Body of pancreas (tissue), 4 donors: Measurements from ENCODE around the gene COL18A1.

Experiments used
- POLR2A ChIP-seq, 3 donors: fragments of 450-650 bp; IDR thresholded peaks; one replicate each; pipeline ENCODE4 v1.6.1; 2016; ENCODE audit warnings: antibody characterized with exemption in 3 of 3, mild to moderate bottlenecking in 2 of 3
- TF ChIP-seq, protein P1 (sequence below), 7 experiments: fragments of 450-650 bp in 4 of 7; fragments of 200-600 bp in 3 of 7; sonication (generic) in 3 of 7; IDR thresholded peaks; one replicate each; pipeline ENCODE4 v1.5.1; 2016 to 2019; ENCODE audit warnings: antibody characterized with exemption in 7 of 7

DNA sequence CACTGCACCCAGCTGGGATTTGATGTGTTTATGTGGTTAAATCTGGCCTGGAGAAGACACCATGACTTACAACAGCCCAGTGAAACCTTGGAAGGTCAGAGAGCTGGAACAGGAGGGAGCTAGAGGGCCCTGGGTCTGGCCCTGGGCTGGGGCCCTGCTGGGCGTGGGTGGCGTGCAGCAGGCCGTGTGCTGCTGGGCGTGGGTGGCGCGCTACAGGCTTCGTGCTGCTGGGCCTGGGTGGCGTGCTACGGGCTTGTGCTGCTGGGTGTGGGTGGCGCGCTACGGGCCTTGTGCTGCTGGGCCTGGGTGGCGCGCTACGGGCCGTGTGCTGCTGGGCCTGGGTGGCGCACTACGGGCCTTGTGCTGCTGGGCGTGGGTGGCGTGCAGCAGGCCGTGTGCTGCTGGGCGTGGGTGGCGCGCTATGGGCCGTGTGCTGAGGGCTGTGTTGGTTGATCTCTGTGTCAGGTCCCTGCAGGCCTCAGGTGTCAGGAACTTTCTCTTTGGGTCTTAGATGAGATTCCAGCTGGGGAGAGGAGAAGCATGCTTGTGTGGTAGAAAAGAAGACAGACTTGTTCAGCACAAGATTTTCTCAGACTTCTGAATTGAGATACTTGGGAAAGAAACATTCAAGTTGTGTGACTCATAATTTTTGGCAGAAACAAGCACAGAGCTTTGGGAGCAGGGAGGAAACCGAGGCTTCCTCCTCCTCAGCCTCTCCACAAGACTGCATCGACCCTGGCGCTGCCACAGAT lies 66.0 kb downstream of the COL18A1 start:
- TF ChIP-seq, protein P1, sequence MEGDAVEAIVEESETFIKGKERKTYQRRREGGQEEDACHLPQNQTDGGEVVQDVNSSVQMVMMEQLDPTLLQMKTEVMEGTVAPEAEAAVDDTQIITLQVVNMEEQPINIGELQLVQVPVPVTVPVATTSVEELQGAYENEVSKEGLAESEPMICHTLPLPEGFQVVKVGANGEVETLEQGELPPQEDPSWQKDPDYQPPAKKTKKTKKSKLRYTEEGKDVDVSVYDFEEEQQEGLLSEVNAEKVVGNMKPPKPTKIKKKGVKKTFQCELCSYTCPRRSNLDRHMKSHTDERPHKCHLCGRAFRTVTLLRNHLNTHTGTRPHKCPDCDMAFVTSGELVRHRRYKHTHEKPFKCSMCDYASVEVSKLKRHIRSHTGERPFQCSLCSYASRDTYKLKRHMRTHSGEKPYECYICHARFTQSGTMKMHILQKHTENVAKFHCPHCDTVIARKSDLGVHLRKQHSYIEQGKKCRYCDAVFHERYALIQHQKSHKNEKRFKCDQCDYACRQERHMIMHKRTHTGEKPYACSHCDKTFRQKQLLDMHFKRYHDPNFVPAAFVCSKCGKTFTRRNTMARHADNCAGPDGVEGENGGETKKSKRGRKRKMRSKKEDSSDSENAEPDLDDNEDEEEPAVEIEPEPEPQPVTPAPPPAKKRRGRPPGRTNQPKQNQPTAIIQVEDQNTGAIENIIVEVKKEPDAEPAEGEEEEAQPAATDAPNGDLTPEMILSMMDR (IDR thresholded peaks at IDR 0.05): no peak
- TF ChIP-seq POLR2A (IDR thresholded peaks at IDR 0.05): no peak
